GM23338 (cell line): ENCODE measurements around the gene IQSEC2. TPM values are rescaled to one million over a fixed set of nuclear protein-coding genes. Genes with fewer than 3 reads are reported as not detected.

Experiments
- ATAC-seq: fragments of 200-7000 bp; cut with Tn5 transposase; 3 replicates; pipeline ENCODE4 v1.9.1; 2020
- DNase-seq: peaks from one replicate; pipeline ENCODE4 v3.0.0-alpha.2; 2015; ENCODE audit warnings: low spot score
- H2AFZ ChIP-seq: fragments of 200-600 bp; sonication (generic); 2 replicates; pipeline ENCODE4 v1.8.0; 2016; ENCODE audit warnings: antibody characterized with exemption, mild to moderate bottlenecking, moderate library complexity
- H3F3A ChIP-seq: fragments of 200-600 bp; sonication (generic); replicated peaks from 2 replicates; pipeline ENCODE4 v1.8.0; 2017; ENCODE audit warnings: antibody characterized with exemption, mixed run types, low read depth
- H3K27ac ChIP-seq: fragments of 200-600 bp; sonication (generic); 2 replicates; pipeline ENCODE4 v1.6.1; 2016; ENCODE audit warnings: low read depth
- H3K27me3 ChIP-seq: fragments of 200-600 bp; sonication (generic); 2 replicates; pipeline ENCODE4 v1.8.0; 2016; ENCODE audit warnings: mild to moderate bottlenecking, mixed run types, moderate library complexity; ENCODE audit not compliant: insufficient read depth
- H3K36me3 ChIP-seq: fragments of 200-600 bp; sonication (generic); 2 replicates; pipeline ENCODE4 v1.8.0; 2016; ENCODE audit warnings: mild to moderate bottlenecking; ENCODE audit not compliant: insufficient read depth
- H3K4me1 ChIP-seq: fragments of 200-600 bp; sonication (generic); 2 replicates; pipeline ENCODE4 v1.8.0; 2016; ENCODE audit warnings: mild to moderate bottlenecking, moderate library complexity; ENCODE audit not compliant: insufficient read depth
- H3K4me2 ChIP-seq: fragments of 200-600 bp; sonication (generic); 2 replicates; pipeline ENCODE4 v1.7.1; 2017; ENCODE audit warnings: mixed run types
- H3K4me3 ChIP-seq: fragments of 200-600 bp; sonication (generic); 2 replicates; pipeline ENCODE4 v1.6.1; 2016; ENCODE audit warnings: mixed run types
- H3K79me2 ChIP-seq: fragments of 200-600 bp; sonication (generic); replicated peaks from 2 replicates; pipeline ENCODE4 v1.8.0; 2017; ENCODE audit warnings: mild to moderate bottlenecking; ENCODE audit not compliant: insufficient read depth
- H3K9me2 ChIP-seq: fragments of 200-600 bp; sonication (generic); 2 replicates; pipeline ENCODE4 v1.8.0; 2017; ENCODE audit not compliant: insufficient read depth
- H4K20me1 ChIP-seq: fragments of 200-600 bp; sonication (generic); replicated peaks from 2 replicates; pipeline ENCODE4 v1.8.0; 2017; ENCODE audit warnings: mild to moderate bottlenecking; ENCODE audit not compliant: insufficient read depth
- H3K27ac Mint-ChIP-seq: 2 replicates; pipeline ENCODE4 v1.8.0; 2020; ENCODE audit warnings: inconsistent platforms, mild to moderate bottlenecking, moderate library complexity, mixed read lengths
- H3K27me3 Mint-ChIP-seq: 3 replicates; pipeline ENCODE4 v1.8.0; 2022; ENCODE audit warnings: low read depth, mild to moderate bottlenecking, moderate library complexity, mixed read lengths, inconsistent platforms; ENCODE audit not compliant: insufficient read depth, poor library complexity
- H3K36me3 Mint-ChIP-seq: 3 replicates; pipeline ENCODE4 v1.8.0; 2021; ENCODE audit warnings: low read depth, mild to moderate bottlenecking, inconsistent platforms, moderate library complexity, mixed read lengths
- H3K4me1 Mint-ChIP-seq: 3 replicates; pipeline ENCODE4 v1.8.0; 2020; ENCODE audit warnings: mild to moderate bottlenecking, inconsistent platforms, mixed read lengths
- H3K4me3 Mint-ChIP-seq: 3 replicates; pipeline ENCODE4 v1.8.0; 2021; ENCODE audit warnings: moderate library complexity, mild to moderate bottlenecking, inconsistent platforms, mixed read lengths
- H3K9me3 Mint-ChIP-seq: 3 replicates; pipeline ENCODE4 v1.8.0; 2020; ENCODE audit warnings: moderate library complexity, mild to moderate bottlenecking, inconsistent platforms, mixed read lengths
- CREB1 ChIP-seq: fragments of 250-450 bp; sonication (Bioruptor Pico); IDR thresholded peaks from 2 replicates; pipeline ENCODE4 v1.5.0; 2020; ENCODE audit warnings: low read depth, mild to moderate bottlenecking, moderate library complexity
- ETS1 ChIP-seq: IDR thresholded peaks from 2 replicates; pipeline ENCODE4 v1.6.1; 2016; ENCODE audit warnings: antibody characterized with exemption
- EZH2 ChIP-seq: fragments of 200-600 bp; sonication (generic); IDR thresholded peaks from one replicate; pipeline ENCODE4 v1.8.0; 2017; ENCODE audit warnings: antibody characterized with exemption, mild to moderate bottlenecking, low read depth; ENCODE audit not compliant: unreplicated experiment
- EZH2phosphoT487 ChIP-seq: fragments of 200-600 bp; sonication (generic); IDR thresholded peaks from one replicate; pipeline ENCODE4 v1.8.1; 2018; ENCODE audit warnings: antibody characterized with exemption; ENCODE audit not compliant: unreplicated experiment
- JUNB ChIP-seq: IDR thresholded peaks from one replicate; pipeline ENCODE4 v1.6.1; 2016; ENCODE audit warnings: antibody characterized with exemption; ENCODE audit not compliant: unreplicated experiment
- NANOG ChIP-seq: IDR thresholded peaks from 2 replicates; pipeline ENCODE4 v1.6.1; 2016; ENCODE audit warnings: antibody characterized with exemption, borderline replicate concordance
- POLR2AphosphoS5 ChIP-seq: IDR thresholded peaks from 2 replicates; pipeline ENCODE4 v1.6.1; 2016; ENCODE audit warnings: antibody characterized with exemption, low read depth
- REST ChIP-seq: IDR thresholded peaks from one replicate; pipeline ENCODE4 v1.6.1; 2018; ENCODE audit warnings: antibody characterized with exemption; ENCODE audit not compliant: unreplicated experiment
- STAT1 ChIP-seq: IDR thresholded peaks from one replicate; pipeline ENCODE4 v1.6.1; 2016; ENCODE audit warnings: antibody characterized with exemption; ENCODE audit not compliant: unreplicated experiment
- ZNF114 ChIP-seq: fragments of 250-450 bp; sonication (Bioruptor Pico); IDR thresholded peaks from 2 replicates; pipeline ENCODE4 v1.5.0; 2020; ENCODE audit warnings: mild to moderate bottlenecking, moderate library complexity
- ZNF331 ChIP-seq: fragments of 250-450 bp; sonication (Bioruptor Pico); IDR thresholded peaks from 2 replicates; pipeline ENCODE4 v1.5.0; 2020; ENCODE audit warnings: low read depth, mild to moderate bottlenecking, moderate library complexity
- polyA plus RNA-seq: library from polyadenylated mRNA; unstranded; fragments of >200 nt; fragmentation: Nextera tagmentation; extraction: Ambion mirVana; gene quantifications from 2 replicates; pipeline ENCODE4 v1.2.1, GENCODE V29; 2016
- total RNA-seq: library from RNA; depleted of rRNA; stranded (reverse); fragments of >200 nt; shearing (Covaris generic); gene quantifications from 2 replicates; pipeline ENCODE4 v1.2.3, GENCODE V29; 2014

Gene IQSEC2
- total and polyA plus RNA-seq, 2 experiments from 2014 or later = 12.3 to 92.2 TPM

- Histone ChIP-seq H3K9me2 (no peaks in the 10 kb centered on the region), H2AFZ (no peak overlapping the region), H3K4me3 (no peak overlapping the region), H3K4me2 (no peak overlapping the region), H3K79me2 (no peaks in the 10 kb centered on the region; the same call in 1 of the 2 replicates), H3K27me3 (no peaks in the 10 kb centered on the region), H3K27ac (no peak overlapping the region), H3K36me3 (no peaks in the 10 kb centered on the region), H3K4me1 (no peaks in the 10 kb centered on the region), H4K20me1 (no peaks in the 10 kb centered on the region), H3F3A (no peaks in the 10 kb centered on the region)
- ATAC-seq (no peak), DNase-seq (no peak)
- H3K27me3 Mint-ChIP-seq = peaks cover 6% of the 10 kb centered on the region
- H3K4me3 Mint-ChIP-seq = no peak overlapping the region
- no peak for TF ChIP-seq EZH2
- no peak for TF ChIP-seq POLR2AphosphoS5
- no peak for TF ChIP-seq ETS1
- no peak for TF ChIP-seq EZH2phosphoT487
- no peak for TF ChIP-seq ZNF114
- no peak for TF ChIP-seq ZNF331
- TF ChIP-seq JUNB = no peak
- no peak for TF ChIP-seq STAT1
- TF ChIP-seq REST = no peak
- TF ChIP-seq NANOG = no peak
- TF ChIP-seq CREB1 = no peak
- H3K27ac Mint-ChIP-seq = no peak overlapping the region
- peaks cover 29% of the 10 kb centered on the region for H3K4me1 Mint-ChIP-seq
- no peaks in the 10 kb centered on the region; the same call in 2 of the 3 replicates for H3K36me3 Mint-ChIP-seq
- peaks cover 2% of the 10 kb centered on the region; the same call in 1 of the 3 replicates for H3K9me3 Mint-ChIP-seq
Observed at GRCh38 chrX:53260836-53261235, 20.5 kb downstream of the IQSEC2 start.

DNA sequence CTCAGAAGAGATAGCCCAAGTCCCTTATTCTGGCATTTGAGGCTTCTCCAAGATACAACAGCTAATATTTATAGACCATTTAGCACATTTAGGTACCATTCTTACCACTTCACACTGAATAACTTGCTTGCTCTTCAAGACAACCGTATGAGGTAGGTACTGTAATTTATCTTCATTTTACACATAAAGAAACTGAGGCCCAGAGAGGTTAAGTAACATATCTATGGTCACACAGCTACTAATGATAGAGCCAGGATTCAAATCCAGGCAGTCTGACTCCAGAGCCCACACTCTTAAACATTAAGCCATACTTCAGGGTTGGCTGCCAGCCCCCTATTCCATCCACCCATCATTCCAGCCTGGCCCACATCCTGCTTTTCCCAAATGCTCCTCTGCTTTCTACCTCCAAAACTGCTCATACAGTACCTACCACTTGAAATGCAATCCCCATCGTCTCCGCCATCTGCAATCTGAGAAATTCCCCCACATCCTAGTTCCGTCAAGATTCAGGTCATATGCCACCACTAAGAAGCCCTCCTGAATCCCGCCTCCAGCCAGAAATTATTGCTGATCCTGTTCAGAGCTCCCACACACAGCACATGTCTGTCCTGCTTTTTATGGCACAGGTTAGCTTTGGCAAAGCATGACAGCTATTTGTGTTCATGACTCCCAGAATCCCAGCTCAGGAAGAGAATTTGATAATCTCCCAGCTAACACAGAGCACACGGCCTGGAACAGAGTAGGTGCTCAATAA, 23.5 kb downstream of the IQSEC2 start:
- DNase-seq = no peak
- no peak for ATAC-seq
- H3K9me3 Mint-ChIP-seq = peaks cover 5% of the 10 kb centered on the region
- H3K4me3 ChIP-seq = no peak overlapping the region
- H3K9me2 ChIP-seq = no peaks in the 10 kb centered on the region
- H3K36me3 ChIP-seq = no peaks in the 10 kb centered on the region
- no peak overlapping the region for H3K27ac Mint-ChIP-seq
- H3K4me1 ChIP-seq = no peaks in the 10 kb centered on the region
- H3K4me3 Mint-ChIP-seq = peak overlapping the region; percentile 22; the same call in 2 of the 3 replicates
- no peak overlapping the region for H3K4me2 ChIP-seq
- no peaks in the 10 kb centered on the region for H3K79me2 ChIP-seq
- peaks cover 9% of the 10 kb centered on the region for H3K27me3 Mint-ChIP-seq
- no peaks in the 10 kb centered on the region for H3F3A ChIP-seq
- H3K4me1 Mint-ChIP-seq = peaks cover 12% of the 10 kb centered on the region
- no peak overlapping the region for H2AFZ ChIP-seq
- H3K27me3 ChIP-seq = no peaks in the 10 kb centered on the region
- H4K20me1 ChIP-seq = no peaks in the 10 kb centered on the region
- no peak overlapping the region for H3K27ac ChIP-seq
- peaks cover 14% of the 10 kb centered on the region for H3K36me3 Mint-ChIP-seq
- TF ChIP-seq JUNB (no peak), POLR2AphosphoS5 (no peak), EZH2phosphoT487 (no peak), ETS1 (no peak), NANOG (no peak)
